Choroid plexus epithelial cell (primary cell): Measurements from ENCODE around the gene SMCHD1.

Source experiments
- DNase-seq: peaks from one replicate; pipeline ENCODE4 v3.0.0-alpha.2; 2010; ENCODE audit warnings: low read depth
- H3K4me3 ChIP-seq: 2 replicates; pipeline ENCODE4 v1.5.1; 2011; ENCODE audit warnings: low read depth, mild to moderate bottlenecking, control low read depth, low read length, moderate library complexity
- TF ChIP-seq, protein P1 (sequence below): conservative IDR thresholded peaks from 2 replicates; pipeline ENCODE4 v1.5.1; 2011; ENCODE audit warnings: low read depth, mild to moderate bottlenecking, control low read depth, inconsistent platforms, low read length, moderate library complexity

The SMCHD1 gene

DNA sequence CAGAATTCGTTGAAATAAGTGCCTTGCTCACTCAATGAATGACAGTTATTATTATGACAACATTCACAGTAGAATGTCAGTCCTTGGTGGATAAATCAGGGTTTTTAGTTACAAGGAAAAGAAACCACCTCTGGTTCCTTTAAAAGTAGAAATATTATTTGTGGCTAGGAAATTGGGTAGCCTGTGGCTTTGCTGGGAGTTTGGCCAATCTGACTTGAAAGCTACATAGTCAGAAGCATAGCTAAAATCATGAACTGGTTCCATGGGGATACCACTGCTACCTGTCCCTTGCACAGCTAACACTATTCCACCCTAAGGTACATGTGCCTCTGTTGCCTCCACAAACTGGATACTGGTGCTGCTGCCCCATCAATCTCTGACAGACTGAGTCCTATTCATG is 12.8 kb upstream of the SMCHD1 start:
- TF ChIP-seq, protein P1, sequence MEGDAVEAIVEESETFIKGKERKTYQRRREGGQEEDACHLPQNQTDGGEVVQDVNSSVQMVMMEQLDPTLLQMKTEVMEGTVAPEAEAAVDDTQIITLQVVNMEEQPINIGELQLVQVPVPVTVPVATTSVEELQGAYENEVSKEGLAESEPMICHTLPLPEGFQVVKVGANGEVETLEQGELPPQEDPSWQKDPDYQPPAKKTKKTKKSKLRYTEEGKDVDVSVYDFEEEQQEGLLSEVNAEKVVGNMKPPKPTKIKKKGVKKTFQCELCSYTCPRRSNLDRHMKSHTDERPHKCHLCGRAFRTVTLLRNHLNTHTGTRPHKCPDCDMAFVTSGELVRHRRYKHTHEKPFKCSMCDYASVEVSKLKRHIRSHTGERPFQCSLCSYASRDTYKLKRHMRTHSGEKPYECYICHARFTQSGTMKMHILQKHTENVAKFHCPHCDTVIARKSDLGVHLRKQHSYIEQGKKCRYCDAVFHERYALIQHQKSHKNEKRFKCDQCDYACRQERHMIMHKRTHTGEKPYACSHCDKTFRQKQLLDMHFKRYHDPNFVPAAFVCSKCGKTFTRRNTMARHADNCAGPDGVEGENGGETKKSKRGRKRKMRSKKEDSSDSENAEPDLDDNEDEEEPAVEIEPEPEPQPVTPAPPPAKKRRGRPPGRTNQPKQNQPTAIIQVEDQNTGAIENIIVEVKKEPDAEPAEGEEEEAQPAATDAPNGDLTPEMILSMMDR = no peak
- DNase-seq = no peak
- no peak overlapping the region for H3K4me3 ChIP-seq

DNA sequence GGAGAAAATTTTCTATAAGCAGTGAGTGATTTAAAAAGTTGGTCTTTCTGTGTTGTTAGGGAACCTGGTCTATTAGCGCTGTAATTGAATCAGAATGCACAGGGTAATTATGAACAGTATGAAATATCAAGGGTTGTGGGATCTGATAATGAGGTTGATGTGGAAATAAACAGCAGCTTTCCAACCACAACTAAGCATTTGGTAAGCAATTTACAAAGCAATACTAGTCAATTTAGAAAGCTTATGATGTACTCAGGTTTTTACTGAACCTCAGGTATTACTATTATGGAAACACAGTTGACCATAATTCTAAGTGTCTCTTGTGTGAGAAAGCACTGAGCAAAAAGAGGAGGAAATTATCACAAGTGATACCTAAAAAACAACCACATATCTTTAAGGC is 11.0 kb upstream of the SMCHD1 start:
- no peak for DNase-seq
- TF ChIP-seq, protein P1 = no peak
- no peak overlapping the region for H3K4me3 ChIP-seq

DNA sequence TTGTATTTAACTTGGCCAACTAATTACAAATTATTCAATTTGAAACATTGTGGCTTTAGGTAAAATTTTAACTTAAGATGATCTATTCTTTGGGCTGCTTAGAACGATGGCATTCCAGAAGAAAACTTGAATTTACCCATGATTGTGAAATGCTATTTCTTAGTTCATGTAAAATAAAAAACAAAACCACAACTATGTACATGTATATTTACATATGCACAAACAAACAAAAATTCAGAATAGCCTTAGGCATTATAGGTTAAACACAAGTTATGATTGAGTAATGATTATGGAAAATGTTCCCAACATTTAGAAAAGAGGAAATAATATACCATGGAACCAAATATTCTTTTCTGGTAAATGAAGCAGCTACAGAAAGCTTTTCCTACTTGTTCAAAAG is 3.5 kb upstream of the SMCHD1 start:
- DNase-seq = no peak
- no peak overlapping the region for H3K4me3 ChIP-seq
- TF ChIP-seq, protein P1 = no peak

DNA sequence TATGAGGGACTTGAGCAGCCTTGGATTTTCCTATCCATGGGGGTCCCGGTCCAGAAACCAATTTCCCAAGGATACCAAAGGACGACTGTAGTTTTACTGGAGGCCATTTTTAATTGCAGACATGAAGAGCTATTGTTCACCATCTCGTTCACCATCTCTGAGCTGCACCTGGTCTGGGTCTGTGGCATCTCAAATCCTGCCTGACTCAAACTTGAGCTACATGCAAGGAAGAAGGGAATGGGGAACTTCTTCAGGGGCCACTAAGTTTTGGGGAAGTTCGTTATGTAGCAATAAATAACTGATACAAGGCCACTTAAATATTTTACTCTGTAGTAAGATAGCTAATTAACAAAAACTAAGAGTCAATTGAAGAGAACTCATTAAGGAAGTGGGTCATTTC is 2.1 kb upstream of the SMCHD1 start:
- TF ChIP-seq, protein P1 = no peak
- no peak overlapping the region for H3K4me3 ChIP-seq
- no peak for DNase-seq

DNA sequence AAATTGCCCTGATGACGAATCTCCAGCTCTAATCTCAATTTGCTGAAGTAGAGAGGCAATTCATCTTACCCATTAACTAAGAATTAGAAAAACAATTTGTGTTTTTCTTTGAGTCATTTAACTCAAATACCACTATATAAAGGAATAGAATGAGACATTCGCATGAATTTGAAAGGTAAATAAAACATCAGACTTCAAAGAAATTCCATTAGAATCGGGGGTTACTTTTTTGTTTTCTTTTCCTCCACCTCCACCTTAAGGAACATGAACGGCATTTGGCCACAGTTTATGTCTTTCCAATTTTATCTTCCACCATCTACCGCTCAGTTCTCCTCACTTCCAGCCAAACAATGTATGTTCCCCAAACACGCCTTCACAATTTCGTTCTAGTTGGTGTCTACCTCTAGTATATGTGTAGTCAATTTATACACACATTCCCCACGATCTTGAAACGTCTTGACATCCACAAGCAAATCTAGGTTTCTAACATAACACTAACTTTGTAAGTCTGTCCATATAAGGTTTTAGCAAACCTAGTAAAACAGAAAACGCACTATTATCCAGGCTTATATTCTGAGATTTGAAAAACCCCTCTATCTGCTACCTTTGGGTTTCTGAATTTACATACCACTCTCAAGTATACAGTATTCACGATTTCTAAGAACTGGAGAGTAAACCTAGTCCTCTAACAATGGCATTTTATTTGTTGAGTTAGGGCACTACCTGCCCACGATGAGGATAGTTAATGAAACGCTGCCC is 1.2 kb upstream of the SMCHD1 start:
- H3K4me3 ChIP-seq = peak overlapping the region; percentile 92
- TF ChIP-seq, protein P1 = no peak
- peak; percentile 31 for DNase-seq

DNA sequence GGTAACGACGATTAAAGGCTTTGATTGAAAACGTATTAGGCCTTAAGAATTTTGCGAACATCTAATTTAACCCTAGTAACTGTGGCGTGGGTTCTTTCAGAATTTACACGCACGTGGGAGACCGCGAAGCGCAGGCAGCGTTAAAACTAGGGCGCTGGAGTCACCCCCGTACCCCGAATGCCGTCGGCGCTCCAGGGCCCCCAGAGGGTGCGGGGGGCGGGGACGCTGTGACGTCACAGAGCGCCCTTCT is 673 bp upstream of the SMCHD1 start:
- no peak for DNase-seq
- peak overlapping the region; percentile 92 for H3K4me3 ChIP-seq
- TF ChIP-seq, protein P1 = no peak

DNA sequence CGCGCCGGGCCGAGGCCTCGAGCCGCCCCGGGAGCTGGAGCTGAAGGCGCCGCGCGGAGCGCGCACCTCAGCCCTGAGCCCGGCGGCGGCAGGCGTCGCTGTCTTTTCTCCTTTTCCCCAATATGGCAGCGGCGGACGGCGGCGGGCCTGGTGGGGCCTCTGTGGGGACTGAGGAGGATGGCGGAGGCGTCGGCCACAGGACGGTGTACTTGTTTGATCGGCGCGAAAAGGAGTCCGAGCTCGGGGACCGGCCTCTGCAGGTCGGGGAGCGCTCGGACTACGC is 369 bp downstream of the SMCHD1 start:
- TF ChIP-seq, protein P1 = no peak
- no peak for DNase-seq
- H3K4me3 ChIP-seq = peak overlapping the region; percentile 92
